NCI-H524 (cell line): ENCODE measurements around the gene GPATCH1.
"Not testable (repeated sequence)": the region's sequence is repeated elsewhere in the genome, so short reads cannot be mapped to it uniquely, and the experiment has no call there.

Experiments used
- DNase-seq, 2 experiments: peaks; one replicate each; lab custom pipeline; 2025; lab: John Stamatoyannopoulos, UW

Gene GPATCH1

GRCh38 chr19:33114312-33114711 lies 33.3 kb downstream of the GPATCH1 start:
- DNase-seq = no peak

GRCh38 chr19:33117501-33117900 lies 36.5 kb downstream of the GPATCH1 start:
- DNase-seq = no peak

GRCh38 chr19:33118643-33119042 lies 37.7 kb downstream of the GPATCH1 start:
- DNase-seq = no peak

GRCh38 chr19:33124207-33125098 lies 43.5 kb downstream of the GPATCH1 start:
- DNase-seq = no peak

GRCh38 chr19:33125929-33126388 lies 45.0 kb downstream of the GPATCH1 start:
- DNase-seq = peak; percentile 22 to 57

GRCh38 chr19:33126712-33127111 lies 45.7 kb downstream of the GPATCH1 start:
- DNase-seq = not testable (repeated sequence)

GRCh38 chr19:33129901-33130300 lies 48.9 kb downstream of the GPATCH1 start:
- DNase-seq = no peak

- DNase-seq = no peak
Observed at GRCh38 chr19:33130433-33130832, 49.5 kb downstream of the GPATCH1 start.

- no peak for DNase-seq
Observed at GRCh38 chr19:33132021-33132420, 51.0 kb downstream of the GPATCH1 start, which contains the start of gene WDR88. TSS of gene WDR88 (plus strand) at chr19:33132114. CDS start at chr19:33132170, 56 bp downstream.

- DNase-seq = no peak
Observed at GRCh38 chr19:33132425-33132824, 51.4 kb downstream of the GPATCH1 start.

- peak in 1 of 2 experiments; percentile 15 for DNase-seq
Observed at GRCh38 chr19:33133438-33134031, 52.6 kb downstream of the GPATCH1 start.

- peak in 1 of 2 experiments; percentile 43 for DNase-seq
Observed at GRCh38 chr19:33134571-33135041, 53.6 kb downstream of the GPATCH1 start.

GRCh38 chr19:33139165-33139564 lies 58.2 kb downstream of the GPATCH1 start:
- DNase-seq = no peak

- DNase-seq = peak; percentile 29 to 54
Observed at GRCh38 chr19:33143897-33144405, 63.0 kb downstream of the GPATCH1 start.

- DNase-seq = no peak
Observed at GRCh38 chr19:33146209-33146608, 65.2 kb downstream of the GPATCH1 start.

- DNase-seq = no peak
Observed at GRCh38 chr19:33147538-33147937, 66.6 kb downstream of the GPATCH1 start.

- no peak for DNase-seq
Observed at GRCh38 chr19:33150852-33151518, 70.0 kb downstream of the GPATCH1 start.

- DNase-seq = no peak
Observed at GRCh38 chr19:33152176-33152575, 71.2 kb downstream of the GPATCH1 start.

- not testable (repeated sequence) for DNase-seq
Observed at GRCh38 chr19:33152625-33153024, 71.6 kb downstream of the GPATCH1 start.

- not testable (repeated sequence) for DNase-seq
Observed at GRCh38 chr19:33154313-33154712, 73.3 kb downstream of the GPATCH1 start.

GRCh38 chr19:33156334-33156733 lies 75.4 kb downstream of the GPATCH1 start:
- DNase-seq = no peak

- DNase-seq = no peak
Observed at GRCh38 chr19:33157906-33158305, 76.9 kb downstream of the GPATCH1 start.
